GM18951 (cell line): Measurements from ENCODE around the gene C19orf67.
A peak's percentile ranks its signal among the peaks of the same experiment; 100 is the strongest.

Source experiments
- POLR2A ChIP-seq: IDR thresholded peaks from 4 replicates; pipeline ENCODE4 v1.6.1; 2011; ENCODE audit warnings: mild to moderate bottlenecking; ENCODE audit not compliant: insufficient read length, insufficient read depth; ENCODE audit errors: extremely low read depth
- in situ Hi-C: fragments of 300-500 bp; cut with MboI; formaldehyde crosslinking; loops from one replicate; pipeline ENCODE4 v1.12.0; 2022; ENCODE audit warnings: low sequenced_read_pairs, mixed read lengths, inconsistent platforms; ENCODE audit not compliant: unreplicated experiment

The C19orf67 gene

DNA sequence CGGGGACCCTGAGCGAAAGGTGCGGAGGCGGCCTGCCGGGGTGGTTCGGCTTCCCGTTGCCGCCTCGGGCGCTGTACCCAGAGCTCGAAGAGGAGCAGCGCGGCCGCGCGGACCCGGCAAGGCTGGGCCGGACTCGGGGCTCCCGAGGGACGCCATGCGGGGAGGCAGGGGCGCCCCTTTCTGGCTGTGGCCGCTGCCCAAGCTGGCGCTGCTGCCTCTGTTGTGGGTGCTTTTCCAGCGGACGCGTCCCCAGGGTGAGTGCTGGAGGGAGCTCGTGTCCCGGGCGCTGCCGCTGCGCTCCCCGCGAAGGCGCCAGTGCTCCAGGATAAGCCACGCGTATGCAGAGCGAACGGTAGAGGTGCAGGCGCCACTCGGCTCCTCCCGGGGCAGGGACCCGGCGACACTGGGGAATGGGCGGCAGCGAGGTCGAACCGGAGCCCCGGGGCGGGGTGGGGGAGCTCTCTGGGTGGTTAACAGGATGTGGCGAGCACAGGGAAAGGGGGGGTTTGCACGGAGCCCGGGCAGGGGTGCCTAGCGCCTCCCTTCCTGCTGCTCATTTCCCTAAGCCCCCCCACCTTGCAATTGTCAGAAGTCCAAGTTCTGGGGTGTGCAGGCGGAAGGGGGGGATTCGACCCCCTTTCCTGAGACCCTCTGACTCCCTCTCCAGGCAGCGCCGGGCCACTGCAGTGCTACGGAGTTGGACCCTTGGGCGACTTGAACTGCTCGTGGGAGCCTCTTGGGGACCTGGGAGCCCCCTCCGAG is 53.7 kb downstream of the C19orf67 start, which contains the start of gene IL27RA:
TSS of gene IL27RA (plus strand) at position 44 of the 762 bp plus-strand sequence. CDS start at position 155, 111 bp downstream.
- in situ Hi-C loops = no loop called here
- peak; percentile 78 for TF ChIP-seq POLR2A
